Right lobe of liver (tissue), 6 donors: ENCODE data around the gene RSPH10B. TPM values are rescaled to one million over a fixed set of nuclear protein-coding genes. Genes with fewer than 3 reads are reported as not detected.
"Not testable (repeated sequence)": the region's sequence is repeated elsewhere in the genome, so short reads cannot be mapped to it uniquely, and the experiment has no call there.

Experiments used
- ATAC-seq, 4 donors: fragments of 200-7000 bp; cut with Tn5 transposase; one replicate each; pipeline ENCODE4 v1.9.1; 2020; ENCODE audit warnings: mild to moderate bottlenecking in 4 of 4, moderate library complexity in 4 of 4
- DNase-seq, 3 donors: peaks; one replicate each; pipeline ENCODE4 v3.0.0-alpha.2; 2020
- H3K27ac ChIP-seq, 3 donors: fragments of 200-600 bp; one replicate each; pipeline ENCODE4 v1.8.0; 2022
- H3K27me3 ChIP-seq, 2 donors: fragments of 200-600 bp; one replicate each; pipeline ENCODE4 v1.8.0; 2022
- H3K36me3 ChIP-seq, 4 donors: fragments of 200-600 bp; sonication (generic) in 1 of 4; one replicate each; pipeline versions ENCODE4 v1.5.1 to v1.8.0; 2017 to 2022; ENCODE audit warnings: control low read depth in 1 of 4
- H3K4me1 ChIP-seq, 4 donors: fragments of 200-600 bp; sonication (generic) in 1 of 4; one replicate each; pipeline versions ENCODE4 v1.5.1 to v1.8.0; 2017 to 2022; ENCODE audit warnings: control low read depth in 1 of 4
- H3K4me3 ChIP-seq, 3 donors: fragments of 200-600 bp; one replicate each; pipeline ENCODE4 v1.8.0; 2022
- H3K9me3 ChIP-seq, 4 donors: fragments of 200-600 bp; sonication (generic) in 1 of 4; one replicate each; pipeline versions ENCODE4 v1.5.1 to v1.8.0; 2017 to 2022; ENCODE audit warnings: control low read depth in 1 of 4
- CTCF ChIP-seq, 4 donors: fragments of 200-600 bp in 3 of 4; fragments of 450-650 bp in 1 of 4; IDR thresholded peaks; one replicate each; pipeline versions ENCODE4 v1.5.1 to v1.8.0; 2016 to 2022; ENCODE audit warnings: antibody characterized with exemption in 4 of 4, mild to moderate bottlenecking in 2 of 4
- POLR2A ChIP-seq: fragments of 450-650 bp; IDR thresholded peaks from one replicate; pipeline ENCODE4 v1.6.1; 2017; ENCODE audit warnings: antibody characterized with exemption, mild to moderate bottlenecking
- WGBS: methylation state at CpG from one replicate; pipeline ENCODE4 v1.1.6; 2018; ENCODE audit warnings: low coverage, low lambda C conversion rate; ENCODE audit not compliant: insufficient coverage; ENCODE audit errors: missing lambda C conversion rate; 5-methylcytosine and 5-hydroxymethylcytosine counted together
- intact Hi-C, 2 donors: fragments of 100-400 bp; cut with DNase I; formaldehyde crosslinking; loops; one replicate each; pipeline versions ENCODE4 v1.11.2 to v1.14.1; 2022
- total RNA-seq, 6 experiments: library from RNA; depleted of rRNA in 2 of 6; stranded (reverse); fragments of >200 nt in 2 of 6; fragmentation: NEBNext Ultra II Directional in 3 of 6; extraction: Animal tissue kit (Norgen Biotek cat#: 25700) in 3 of 6; gene quantifications; one replicate each; pipeline versions ENCODE4 v1.1.0 to v1.2.4, GENCODE V29; 2016 to 2023
- donor health status: DM: no; HTN: yes; CAD: no.
- donor health status: DM: no; HTN: no; CAD: no.
- donor health status: DM: no; HTN: no; CAD: no.
- donor health status: DM: no; HTN: yes; CAD: no.
- donor health status: DM: no; HTN: yes; CAD: no.

The RSPH10B gene
- total RNA-seq, 6 experiments from 2014 or later: 0.19 to 0.92 (median 0.47) TPM; not detected in 3

GRCh38 chr7:5926263-5926870, 44.1 kb downstream of the RSPH10B start:
- H3K27ac ChIP-seq, H3K4me3 ChIP-seq, DNase-seq, H3K9me3 ChIP-seq, H3K36me3 ChIP-seq, intact Hi-C loops, H3K27me3 ChIP-seq, H3K4me1 ChIP-seq: not testable (repeated sequence)
- ATAC-seq: peak in 1 of 4 donors; percentile 33
- no CpG with 5 or more reads among the region's 13 CpGs for WGBS

- ATAC-seq, DNase-seq, H3K36me3 ChIP-seq, H3K27me3 ChIP-seq, H3K4me3 ChIP-seq, intact Hi-C loops, H3K27ac ChIP-seq, H3K4me1 ChIP-seq, H3K9me3 ChIP-seq: not testable (repeated sequence)
- no CpG with 5 or more reads among the region's 12 CpGs for WGBS
Measured at GRCh38 chr7:5924630-5925029, 45.9 kb downstream of the RSPH10B start.

GRCh38 chr7:5924180-5924579, 46.3 kb downstream of the RSPH10B start:
- ATAC-seq, H3K36me3 ChIP-seq, intact Hi-C loops, H3K27me3 ChIP-seq, H3K4me3 ChIP-seq, H3K27ac ChIP-seq, H3K4me1 ChIP-seq, DNase-seq, H3K9me3 ChIP-seq: not testable (repeated sequence)
- WGBS: no CpG with 5 or more reads among the region's 2 CpGs

- H3K27ac ChIP-seq, intact Hi-C loops, H3K4me1 ChIP-seq, H3K36me3 ChIP-seq, ATAC-seq, H3K27me3 ChIP-seq, H3K4me3 ChIP-seq, DNase-seq, H3K9me3 ChIP-seq: not testable (repeated sequence)
- WGBS: 85% methylated on average over 4 of the region's 6 CpGs
Measured at GRCh38 chr7:5916529-5916928, 54.0 kb downstream of the RSPH10B start.

- WGBS: 89% methylated on average over 4 of the region's 6 CpGs
- H3K4me3 ChIP-seq, H3K9me3 ChIP-seq, intact Hi-C loops, H3K27ac ChIP-seq, H3K4me1 ChIP-seq, H3K27me3 ChIP-seq, ATAC-seq, DNase-seq: not testable (repeated sequence)
- H3K36me3 ChIP-seq: peaks cover 0 to 10% (median 0%) of the 10 kb centered on the region in 4 donors
Measured at GRCh38 chr7:5908835-5909234, 61.7 kb downstream of the RSPH10B start.

- H3K9me3 ChIP-seq, H3K4me1 ChIP-seq, ATAC-seq, DNase-seq, H3K4me3 ChIP-seq, intact Hi-C loops, H3K27me3 ChIP-seq, H3K27ac ChIP-seq: not testable (repeated sequence)
- peaks cover 0 to 10% (median 0%) of the 10 kb centered on the region in 4 donors for H3K36me3 ChIP-seq
- WGBS: 100% methylated on average over 3 of the region's 5 CpGs
Measured at GRCh38 chr7:5904726-5905125, 65.8 kb downstream of the RSPH10B start.

GRCh38 chr7:5903002-5903401, 67.5 kb downstream of the RSPH10B start:
- H3K36me3 ChIP-seq: peaks cover 0 to 10% (median 0%) of the 10 kb centered on the region in 4 donors
- intact Hi-C loops, ATAC-seq, H3K4me1 ChIP-seq, DNase-seq, H3K27me3 ChIP-seq, H3K27ac ChIP-seq, H3K9me3 ChIP-seq, H3K4me3 ChIP-seq: not testable (repeated sequence)
- 94% methylated on average over 3 of the region's 6 CpGs for WGBS

GRCh38 chr7:5898480-5899224, 71.8 kb downstream of the RSPH10B start, which contains the start of gene CCZ1:
TSS of gene CCZ1 (plus strand) at chr7:5898733. CDS start at chr7:5898800, 67 bp downstream.
- H3K27me3 ChIP-seq, H3K27ac ChIP-seq, intact Hi-C loops, H3K4me1 ChIP-seq, H3K9me3 ChIP-seq, H3K36me3 ChIP-seq: not testable (repeated sequence)
- TF ChIP-seq CTCF (IDR thresholded peaks at IDR 0.05) (peak in 1 of 4 donors; percentile 15), POLR2A (peak; percentile 27)
- ATAC-seq: peak; percentile 94 to 98 (median 98)
- WGBS: 1% methylated on average over 9 of the region's 64 CpGs
- peak within 1 kb of the TSS; percentile 38 to 63 (median 50) for H3K4me3 ChIP-seq
- peak; percentile 31 to 72 (median 70) for DNase-seq

GRCh38 chr7:5897369-5897919, 73.0 kb downstream of the RSPH10B start:
- H3K4me1 ChIP-seq, H3K27me3 ChIP-seq, DNase-seq, intact Hi-C loops, H3K9me3 ChIP-seq, H3K27ac ChIP-seq, H3K36me3 ChIP-seq, ATAC-seq, H3K4me3 ChIP-seq: not testable (repeated sequence)
- 57% methylated on average over 1 of the region's 13 CpGs for WGBS
